ENCODE results near the gene BBS9.

GRCh38 chr7:33590916-33591315 lies 461.6 kb downstream of the BBS9 start:
- TF ChIP-seq POLR2A (IDR thresholded peaks at IDR 0.05; ENCODE audit: low read depth, low read length), result no peak
- TF ChIP-seq POLR2AphosphoS5 (IDR thresholded peaks at IDR 0.05; ENCODE audit: low read depth, low read length), result no peak
- TF ChIP-seq TAF1 (IDR thresholded peaks at IDR 0.05; ENCODE audit: borderline replicate concordance, low read depth, low read length), result no peak

Measured in GM12892 (cell line).